Smooth muscle cell (in vitro differentiated cells): ENCODE measurements around the gene HP1BP3. TPM values are rescaled to one million over a fixed set of nuclear protein-coding genes. Genes with fewer than 3 reads are reported as not detected.

Experiments
- DNase-seq: peaks from one replicate; lab custom pipeline; 2025; ENCODE audit not compliant: unreplicated experiment; lab: John Stamatoyannopoulos, UW
- H2AFZ ChIP-seq: fragments of 200-600 bp; sonication (generic); 2 replicates; pipeline ENCODE4 v1.6.0; 2016; ENCODE audit warnings: antibody characterized with exemption, low read depth, mild to moderate bottlenecking
- H3F3A ChIP-seq: fragments of 200-600 bp; sonication (generic); 2 replicates; pipeline ENCODE4 v1.6.0; 2017; ENCODE audit warnings: antibody characterized with exemption, low read depth
- H3K27ac ChIP-seq: fragments of 200-600 bp; sonication (generic); 2 replicates; pipeline ENCODE4 v1.5.1; 2016; ENCODE audit warnings: low read depth, mild to moderate bottlenecking
- H3K27me3 ChIP-seq: fragments of 200-600 bp; sonication (generic); 2 replicates; pipeline ENCODE4 v1.6.1; 2016; ENCODE audit warnings: low read depth, mild to moderate bottlenecking
- H3K36me3 ChIP-seq: fragments of 200-600 bp; sonication (generic); 2 replicates; pipeline ENCODE4 v1.5.1; 2016; ENCODE audit warnings: low read depth
- H3K4me1 ChIP-seq: fragments of 200-600 bp; sonication (generic); 2 replicates; pipeline ENCODE4 v1.5.1; 2016; ENCODE audit warnings: low read depth
- H3K4me2 ChIP-seq: fragments of 200-600 bp; sonication (generic); 2 replicates; pipeline ENCODE4 v1.6.0; 2016; ENCODE audit warnings: mild to moderate bottlenecking
- H3K4me3 ChIP-seq: fragments of 200-600 bp; sonication (generic); 2 replicates; pipeline ENCODE4 v1.5.1; 2016; ENCODE audit warnings: mild to moderate bottlenecking
- H3K79me2 ChIP-seq: fragments of 200-600 bp; sonication (generic); 2 replicates; pipeline ENCODE4 v1.6.0; 2016; ENCODE audit warnings: low read depth, mild to moderate bottlenecking
- H3K9ac ChIP-seq: fragments of 200-600 bp; sonication (generic); 2 replicates; pipeline ENCODE4 v1.6.0; 2016; ENCODE audit warnings: low read depth
- H3K9me3 ChIP-seq: fragments of 200-600 bp; sonication (generic); replicated peaks from 2 replicates; pipeline ENCODE4 v1.5.1; 2016; ENCODE audit warnings: low read depth
- H4K20me1 ChIP-seq: fragments of 200-600 bp; sonication (generic); 2 replicates; pipeline ENCODE4 v1.6.0; 2016; ENCODE audit warnings: low read depth
- whole genome bisulfite sequencing: methylation state at CpG from one replicate; pipeline ENCODE4 v1.1.7; 2016; ENCODE audit warnings: low lambda C conversion rate; 5-methylcytosine and 5-hydroxymethylcytosine counted together
- polyA plus RNA-seq: library from polyadenylated mRNA; unstranded; fragments of >200 nt; fragmentation: Nextera tagmentation; extraction: Ambion mirVana; gene quantifications from 2 replicates; pipeline ENCODE4 v1.2.1, GENCODE V29; 2016
- total RNA-seq: library from RNA; depleted of rRNA; stranded (reverse); fragments of >200 nt; gene quantifications from 2 replicates; pipeline ENCODE4 v1.2.3, GENCODE V29; 2014
- TF ChIP-seq, protein P1 (sequence below): fragments of 200-600 bp; sonication (generic); IDR thresholded peaks from 2 replicates; pipeline ENCODE4 v1.5.1; 2017; ENCODE audit warnings: borderline replicate concordance, mild to moderate bottlenecking, antibody characterized with exemption; ENCODE audit not compliant: insufficient read depth, poor library complexity, severe bottlenecking

The HP1BP3 gene
- total and polyA plus RNA-seq, 2 experiments from 2014 or later: 77.9 to 110 TPM

DNA sequence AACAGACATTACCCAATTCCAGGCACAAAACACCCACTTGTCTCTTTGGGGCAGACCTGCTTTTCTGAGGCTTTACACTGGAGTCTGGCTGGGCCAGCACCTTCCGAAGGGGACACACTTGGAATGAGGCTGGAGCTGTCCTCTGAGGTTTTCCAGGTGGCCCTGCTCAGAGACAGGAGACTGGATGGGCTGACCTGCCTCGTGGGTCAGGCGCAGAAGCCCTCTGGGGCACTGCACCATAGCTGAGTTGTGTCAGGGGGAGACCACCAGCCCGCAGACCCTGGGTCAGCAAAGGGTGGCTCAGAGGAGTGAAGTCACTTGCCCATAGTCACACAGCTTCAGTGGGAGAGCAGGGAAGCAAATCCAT lies 56.4 kb downstream of the HP1BP3 start:
- Histone ChIP-seq H4K20me1 (no peaks in the 10 kb centered on the region), H3K27ac (no peak overlapping the region), H3K27me3 (peaks cover 32% of the 10 kb centered on the region), H3K4me1 (no peaks in the 10 kb centered on the region), H2AFZ (no peak overlapping the region), H3K4me2 (no peak overlapping the region), H3K36me3 (no peaks in the 10 kb centered on the region), H3K9me3 (no peaks in the 10 kb centered on the region), H3K4me3 (no peak overlapping the region), H3F3A (peaks cover 9% of the 10 kb centered on the region), H3K9ac (no peak overlapping the region), H3K79me2 (no peaks in the 10 kb centered on the region)
- DNase-seq: no peak
- WGBS: 63% methylated on average over 4 of the region's 4 CpGs
- TF ChIP-seq, protein P1, sequence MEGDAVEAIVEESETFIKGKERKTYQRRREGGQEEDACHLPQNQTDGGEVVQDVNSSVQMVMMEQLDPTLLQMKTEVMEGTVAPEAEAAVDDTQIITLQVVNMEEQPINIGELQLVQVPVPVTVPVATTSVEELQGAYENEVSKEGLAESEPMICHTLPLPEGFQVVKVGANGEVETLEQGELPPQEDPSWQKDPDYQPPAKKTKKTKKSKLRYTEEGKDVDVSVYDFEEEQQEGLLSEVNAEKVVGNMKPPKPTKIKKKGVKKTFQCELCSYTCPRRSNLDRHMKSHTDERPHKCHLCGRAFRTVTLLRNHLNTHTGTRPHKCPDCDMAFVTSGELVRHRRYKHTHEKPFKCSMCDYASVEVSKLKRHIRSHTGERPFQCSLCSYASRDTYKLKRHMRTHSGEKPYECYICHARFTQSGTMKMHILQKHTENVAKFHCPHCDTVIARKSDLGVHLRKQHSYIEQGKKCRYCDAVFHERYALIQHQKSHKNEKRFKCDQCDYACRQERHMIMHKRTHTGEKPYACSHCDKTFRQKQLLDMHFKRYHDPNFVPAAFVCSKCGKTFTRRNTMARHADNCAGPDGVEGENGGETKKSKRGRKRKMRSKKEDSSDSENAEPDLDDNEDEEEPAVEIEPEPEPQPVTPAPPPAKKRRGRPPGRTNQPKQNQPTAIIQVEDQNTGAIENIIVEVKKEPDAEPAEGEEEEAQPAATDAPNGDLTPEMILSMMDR: no peak

DNA sequence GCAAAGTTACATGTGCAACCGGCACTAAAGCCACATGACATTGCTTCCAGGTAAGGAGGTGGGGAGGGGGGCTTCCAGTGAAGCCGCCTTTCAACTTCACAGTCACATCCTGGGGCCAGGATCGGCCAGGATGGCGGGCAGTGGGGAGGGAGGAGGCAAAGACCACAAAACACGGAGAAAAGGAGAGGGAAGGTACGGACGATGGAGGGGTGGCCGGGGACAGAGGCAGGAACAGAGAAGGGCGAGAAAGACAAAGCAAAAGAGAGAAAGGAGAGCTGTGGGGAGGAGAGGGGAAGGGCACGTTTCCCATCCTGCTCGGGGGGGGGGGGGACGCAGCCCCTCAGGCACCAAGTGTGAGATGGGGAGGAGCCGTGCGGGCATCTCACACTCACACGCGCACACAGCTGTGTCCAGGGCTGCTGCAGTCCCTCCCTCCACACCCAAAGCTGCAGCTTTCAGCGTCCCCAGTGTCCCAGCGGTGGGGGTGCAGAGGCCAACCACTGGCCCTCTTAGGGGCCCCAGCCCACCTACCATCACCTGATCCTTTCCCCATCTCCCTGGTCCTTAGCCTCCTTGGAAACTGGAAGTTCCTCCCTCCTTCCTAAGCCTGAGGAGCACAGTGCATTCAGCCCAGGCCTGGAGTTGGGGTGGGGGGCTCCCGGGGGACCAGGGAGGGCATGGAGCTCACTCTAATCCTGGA lies 57.0 kb downstream of the HP1BP3 start:
- Histone ChIP-seq H3K4me2 (no peak overlapping the region), H3K79me2 (no peaks in the 10 kb centered on the region), H3K4me3 (no peak overlapping the region)

DNA sequence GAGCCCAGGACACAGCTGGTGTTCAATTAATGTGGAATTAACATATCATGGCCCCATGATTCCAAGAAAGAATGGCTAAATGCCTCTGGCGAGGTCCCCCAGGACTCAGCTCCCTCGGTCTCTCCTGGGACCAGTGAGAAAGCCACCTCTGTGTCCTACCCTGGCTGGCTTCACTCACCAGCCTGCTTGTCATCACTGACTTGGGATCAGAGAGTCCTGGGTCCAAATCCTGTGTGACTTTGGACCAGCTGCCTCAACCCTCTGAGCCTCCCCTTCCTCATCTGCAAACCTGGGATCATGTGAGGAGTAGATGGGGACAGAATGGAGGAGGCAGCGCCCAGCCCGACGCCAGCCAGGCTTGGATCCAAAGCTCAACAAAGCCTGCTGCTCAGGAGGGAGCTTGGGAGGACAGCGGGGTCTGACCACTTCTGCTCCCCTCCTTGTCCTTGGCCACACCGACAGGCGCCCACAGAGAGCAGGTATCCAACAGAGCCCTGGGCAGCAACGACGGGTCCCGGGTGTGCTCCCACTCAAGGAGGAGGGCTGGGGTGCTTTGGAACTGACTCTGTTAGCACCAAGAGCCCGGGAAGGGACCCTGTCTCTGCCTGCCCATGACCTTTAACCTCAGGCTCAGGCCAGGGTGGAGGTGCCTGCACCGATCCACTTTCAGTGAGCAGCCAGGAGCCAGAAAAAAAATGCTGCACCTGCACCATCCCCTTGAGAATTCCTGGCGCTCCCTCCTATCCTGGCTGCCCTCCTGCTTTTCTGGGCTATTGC lies 57.8 kb downstream of the HP1BP3 start:
- no peak overlapping the region for H3K4me2 ChIP-seq
- no peaks in the 10 kb centered on the region for H3K36me3 ChIP-seq
- peaks cover 32% of the 10 kb centered on the region for H3K27me3 ChIP-seq
- H4K20me1 ChIP-seq: no peaks in the 10 kb centered on the region
- peaks cover 9% of the 10 kb centered on the region for H3F3A ChIP-seq
- no peak overlapping the region for H3K27ac ChIP-seq
- TF ChIP-seq, protein P1: no peak
- no peaks in the 10 kb centered on the region for H3K9me3 ChIP-seq
- no peaks in the 10 kb centered on the region for H3K4me1 ChIP-seq
- WGBS: 76% methylated on average over 14 of the region's 14 CpGs
- no peaks in the 10 kb centered on the region for H3K79me2 ChIP-seq
- H3K4me3 ChIP-seq: no peak overlapping the region
- no peak for DNase-seq
- H3K9ac ChIP-seq: no peak overlapping the region
- no peak overlapping the region for H2AFZ ChIP-seq

More for the DNA sequence above, 57.0 kb downstream of the HP1BP3 start:
- H3K27ac ChIP-seq: no peak overlapping the region
- H3K27me3 ChIP-seq: peaks cover 32% of the 10 kb centered on the region
- 47% methylated on average over 16 of the region's 19 CpGs for WGBS
- H3K9me3 ChIP-seq: no peaks in the 10 kb centered on the region
- no peak overlapping the region for H2AFZ ChIP-seq
- DNase-seq: no peak
- H3K4me1 ChIP-seq: no peaks in the 10 kb centered on the region
- H3K9ac ChIP-seq: no peak overlapping the region
- TF ChIP-seq, protein P1: no peak
- H3K36me3 ChIP-seq: no peaks in the 10 kb centered on the region
- H3F3A ChIP-seq: peaks cover 9% of the 10 kb centered on the region
- H4K20me1 ChIP-seq: no peaks in the 10 kb centered on the region
